Thyroid gland (tissue), 4 donors: ENCODE results near the gene MTCL1. TPM values are rescaled to one million over a fixed set of nuclear protein-coding genes. Genes with fewer than 3 reads are reported as not detected.

Experiments used
- DNase-seq, 2 donors: peaks; one replicate each; pipeline ENCODE4 v3.0.0-alpha.2; 2019
- H3K27ac ChIP-seq, 3 donors: fragments of 200-600 bp; sonication (generic); 1 replicate in 2 of 3; 2 replicates in 1 of 3; pipeline ENCODE4 v1.5.1; 2016 to 2019; ENCODE audit warnings: mild to moderate bottlenecking in 1 of 3, moderate library complexity in 1 of 3
- H3K27me3 ChIP-seq: fragments of 200-600 bp; sonication (generic); one replicate; pipeline ENCODE4 v1.5.1; 2019
- H3K36me3 ChIP-seq, 2 donors: fragments of 200-600 bp; sonication (generic); one replicate each; pipeline ENCODE4 v1.5.1; 2016 to 2019
- H3K4me1 ChIP-seq, 2 donors: fragments of 200-600 bp; sonication (generic); one replicate each; pipeline ENCODE4 v1.5.1; 2017 to 2019
- H3K4me3 ChIP-seq, 3 donors: fragments of 200-600 bp; sonication (generic); replicated peaks in 1 of 3; 1 replicate in 2 of 3; 2 replicates in 1 of 3; pipeline ENCODE4 v1.5.1; 2016; ENCODE audit warnings: mild to moderate bottlenecking in 1 of 3
- H3K9me3 ChIP-seq: fragments of 200-600 bp; sonication (generic); one replicate; pipeline ENCODE4 v1.5.1; 2017
- POLR2A ChIP-seq, 2 donors: fragments of 450-650 bp; IDR thresholded peaks; one replicate each; pipeline ENCODE4 v1.6.1; 2017; ENCODE audit warnings: antibody characterized with exemption in 2 of 2, mild to moderate bottlenecking in 2 of 2, moderate library complexity in 1 of 2
- WGBS, 2 donors: methylation state at CpG; one replicate each; pipeline ENCODE4 v1.1.5; 2017; 5-methylcytosine and 5-hydroxymethylcytosine counted together
- intact Hi-C: fragments of 100-400 bp; cut with DNase I; formaldehyde crosslinking; loops from one replicate; pipeline ENCODE4 v1.15.1; 2023
- total RNA-seq, 4 donors: library from RNA; depleted of rRNA; stranded (reverse); fragments of >200 nt; gene quantifications; one replicate each; pipeline ENCODE4 v1.2.3, GENCODE V29; 2016
- TF ChIP-seq, protein P1 (sequence below), 6 experiments: fragments of 200-600 bp in 3 of 6; fragments of 450-650 bp in 3 of 6; sonication (generic) in 3 of 6; IDR thresholded peaks; one replicate each; pipeline ENCODE4 v1.5.1; 2016 to 2019; ENCODE audit warnings: antibody characterized with exemption in 6 of 6, mild to moderate bottlenecking in 2 of 6, inconsistent platforms in 1 of 6, moderate library complexity in 1 of 6

The MTCL1 gene
- total RNA-seq, 4 donors from 2014 or later = 2.0 to 3.2 (median 2.5) TPM

DNA sequence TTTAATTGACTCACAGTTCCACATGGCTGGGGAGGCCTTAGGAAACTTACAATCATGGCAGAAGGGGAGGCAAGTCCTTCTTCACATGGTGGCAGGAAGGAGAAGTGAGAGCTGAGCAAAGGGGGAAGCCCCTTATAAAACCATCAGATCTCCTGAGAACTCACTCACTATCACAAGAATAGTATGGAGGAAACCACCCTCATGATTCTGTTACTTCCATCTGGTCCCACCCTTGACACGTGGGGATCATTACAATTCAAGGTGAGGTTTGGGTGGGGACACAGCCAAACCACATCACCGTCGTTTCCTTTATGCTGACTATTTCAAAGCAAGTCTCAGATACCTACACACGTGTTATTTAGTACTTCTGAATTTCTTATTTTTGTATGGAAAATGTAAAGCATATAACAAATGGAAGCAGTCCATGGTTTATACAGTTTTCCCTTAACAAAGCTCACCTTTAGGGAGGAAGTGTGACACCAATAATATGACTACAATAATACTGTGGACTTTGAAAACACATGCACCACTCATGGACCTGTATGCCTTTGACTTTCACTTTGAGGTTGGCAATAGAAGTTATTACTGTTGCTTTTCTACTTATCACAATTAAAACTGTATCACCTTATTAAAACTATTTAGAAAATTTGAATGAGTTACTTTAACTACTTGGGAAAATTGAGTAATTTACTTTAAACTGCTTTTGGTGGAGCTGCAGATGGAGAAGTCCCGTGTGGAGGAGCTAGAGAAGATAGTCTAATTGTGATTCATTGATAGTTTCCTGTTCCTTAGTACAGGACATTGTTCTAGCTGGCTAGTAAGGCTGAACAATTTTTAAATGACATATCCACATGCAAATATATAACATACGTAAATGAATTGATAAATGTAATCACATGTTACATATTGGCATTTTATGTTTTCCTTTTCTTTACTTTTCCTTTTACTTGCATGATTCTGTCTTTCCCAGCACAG, 37.3 kb downstream of the MTCL1 start:
- no peaks in the 10 kb centered on the region for H3K9me3 ChIP-seq
- TF ChIP-seq POLR2A (IDR thresholded peaks at IDR 0.05) = no peak
- TF ChIP-seq, protein P1, sequence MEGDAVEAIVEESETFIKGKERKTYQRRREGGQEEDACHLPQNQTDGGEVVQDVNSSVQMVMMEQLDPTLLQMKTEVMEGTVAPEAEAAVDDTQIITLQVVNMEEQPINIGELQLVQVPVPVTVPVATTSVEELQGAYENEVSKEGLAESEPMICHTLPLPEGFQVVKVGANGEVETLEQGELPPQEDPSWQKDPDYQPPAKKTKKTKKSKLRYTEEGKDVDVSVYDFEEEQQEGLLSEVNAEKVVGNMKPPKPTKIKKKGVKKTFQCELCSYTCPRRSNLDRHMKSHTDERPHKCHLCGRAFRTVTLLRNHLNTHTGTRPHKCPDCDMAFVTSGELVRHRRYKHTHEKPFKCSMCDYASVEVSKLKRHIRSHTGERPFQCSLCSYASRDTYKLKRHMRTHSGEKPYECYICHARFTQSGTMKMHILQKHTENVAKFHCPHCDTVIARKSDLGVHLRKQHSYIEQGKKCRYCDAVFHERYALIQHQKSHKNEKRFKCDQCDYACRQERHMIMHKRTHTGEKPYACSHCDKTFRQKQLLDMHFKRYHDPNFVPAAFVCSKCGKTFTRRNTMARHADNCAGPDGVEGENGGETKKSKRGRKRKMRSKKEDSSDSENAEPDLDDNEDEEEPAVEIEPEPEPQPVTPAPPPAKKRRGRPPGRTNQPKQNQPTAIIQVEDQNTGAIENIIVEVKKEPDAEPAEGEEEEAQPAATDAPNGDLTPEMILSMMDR (IDR thresholded peaks at IDR 0.05) = no peak
- DNase-seq = no peak
- no peak overlapping the region for H3K27ac ChIP-seq
- WGBS, 2 donors = 85 to 92% methylated on average over 6 of the region's 6 CpGs
- no peaks in the 10 kb centered on the region for H3K4me1 ChIP-seq
- H3K4me3 ChIP-seq = no peak overlapping the region
- intact Hi-C loops = no loop called here
- H3K36me3 ChIP-seq = no peaks in the 10 kb centered on the region
- H3K27me3 ChIP-seq = no peaks in the 10 kb centered on the region

GRCh38 chr18:8744038-8744437, 38.7 kb downstream of the MTCL1 start:
- TF ChIP-seq, protein P1 (IDR thresholded peaks at IDR 0.05) = no peak
- no peak for TF ChIP-seq POLR2A (IDR thresholded peaks at IDR 0.05)
- no peak overlapping the region for H3K4me3 ChIP-seq
- no peaks in the 10 kb centered on the region for H3K9me3 ChIP-seq
- H3K27me3 ChIP-seq = no peaks in the 10 kb centered on the region
- no peak for DNase-seq
- 95% methylated on average over 7 of the region's 7 CpGs for WGBS, 2 donors
- H3K27ac ChIP-seq = no peak overlapping the region
- H3K36me3 ChIP-seq = no peaks in the 10 kb centered on the region
- no peaks in the 10 kb centered on the region for H3K4me1 ChIP-seq
- intact Hi-C loops = no loop called here

- DNase-seq = no peak
- Histone ChIP-seq H3K9me3 (no peaks in the 10 kb centered on the region), H3K4me1 (no peaks in the 10 kb centered on the region), H3K27me3 (no peaks in the 10 kb centered on the region), H3K27ac (no peak overlapping the region), H3K4me3 (no peak overlapping the region), H3K36me3 (no peaks in the 10 kb centered on the region)
- 69 to 75% methylated on average over 4 of the region's 4 CpGs for WGBS, 2 donors
- TF ChIP-seq, protein P1 (IDR thresholded peaks at IDR 0.05) = no peak
- TF ChIP-seq POLR2A (IDR thresholded peaks at IDR 0.05) = no peak
- intact Hi-C loops = no loop called here
These were observed 39.3 kb downstream of the MTCL1 start for GRCh38 chr18:8744656-8745055.

DNA sequence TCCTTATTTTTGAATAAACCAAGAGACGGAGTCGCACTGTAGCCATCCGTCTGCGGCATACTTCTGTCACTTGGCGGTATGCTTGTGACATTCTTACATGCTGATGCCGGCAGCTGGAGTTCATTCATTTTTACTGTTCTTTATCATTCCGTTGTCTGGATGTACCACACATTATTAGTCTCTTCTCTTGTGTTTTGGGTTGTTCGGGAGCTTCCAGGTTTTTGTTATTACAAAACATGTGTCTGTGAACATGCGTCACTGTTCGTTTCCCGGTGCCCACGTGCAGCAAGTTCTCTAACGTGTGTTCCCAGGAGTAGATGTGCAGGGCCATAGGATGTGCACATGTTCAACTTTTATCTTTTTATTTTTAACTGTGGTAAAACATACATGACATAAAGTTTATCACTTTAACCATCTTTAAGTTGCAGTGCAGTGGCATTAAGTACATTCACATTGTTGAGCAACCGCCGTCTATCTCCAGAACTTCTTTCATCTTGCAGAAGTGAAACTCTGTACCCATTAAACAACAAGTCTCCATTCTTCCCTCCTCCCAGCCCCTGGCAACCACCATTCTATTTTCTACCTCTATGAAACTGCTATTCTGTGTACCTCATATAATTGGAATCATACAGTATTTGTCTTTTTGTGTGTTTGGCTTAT, 40.1 kb downstream of the MTCL1 start:
- H3K4me3 ChIP-seq = no peak overlapping the region
- no peaks in the 10 kb centered on the region for H3K9me3 ChIP-seq
- TF ChIP-seq, protein P1 (IDR thresholded peaks at IDR 0.05) = no peak
- no peaks in the 10 kb centered on the region for H3K4me1 ChIP-seq
- 90 to 91% methylated on average over 15 of the region's 15 CpGs for WGBS, 2 donors
- intact Hi-C loops = no loop called here
- DNase-seq = no peak
- no peaks in the 10 kb centered on the region for H3K36me3 ChIP-seq
- H3K27ac ChIP-seq = no peak overlapping the region
- no peaks in the 10 kb centered on the region for H3K27me3 ChIP-seq

DNA sequence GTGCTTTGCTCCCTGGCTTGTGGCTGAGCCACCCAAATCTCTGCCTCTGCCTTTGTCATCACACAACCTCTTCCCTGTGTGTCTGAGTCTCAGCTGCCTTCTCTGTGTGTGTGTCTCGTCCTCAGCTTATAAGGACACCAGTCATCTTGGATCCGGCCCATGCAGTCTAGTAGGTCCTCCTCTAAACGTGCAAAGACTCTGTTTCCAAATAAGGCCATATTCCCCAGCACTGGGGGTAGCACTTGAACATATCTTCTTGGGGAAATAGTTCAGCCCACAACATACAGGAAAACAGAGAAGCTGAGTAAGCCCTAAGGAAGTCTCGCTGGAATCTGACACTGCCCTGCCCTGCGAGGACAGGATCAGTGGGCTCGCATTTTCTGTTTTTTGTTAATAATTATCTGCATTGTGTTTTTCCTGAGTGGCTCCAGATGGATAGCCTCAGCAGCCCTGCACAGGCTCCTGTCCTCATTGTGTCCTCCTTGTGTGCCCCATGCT, 42.1 kb downstream of the MTCL1 start:
- Histone ChIP-seq H3K27me3 (no peaks in the 10 kb centered on the region), H3K4me1 (no peaks in the 10 kb centered on the region), H3K27ac (no peak overlapping the region), H3K9me3 (no peaks in the 10 kb centered on the region), H3K36me3 (no peaks in the 10 kb centered on the region), H3K4me3 (no peak overlapping the region)
- 86% methylated on average over 6 of the region's 6 CpGs for WGBS, 2 donors
- DNase-seq = no peak
- TF ChIP-seq, protein P1 (IDR thresholded peaks at IDR 0.05) = no peak
- no peak for TF ChIP-seq POLR2A (IDR thresholded peaks at IDR 0.05)
- intact Hi-C loops = no loop called here
